NCI-H2171 (cell line): ENCODE data around the gene EXOC4.

ENCODE experiments used
- DNase-seq: peaks from one replicate; lab custom pipeline; 2025; lab: John Stamatoyannopoulos, UW

The EXOC4 gene

GRCh38 chr7:133937786-133938185, 684.9 kb downstream of the EXOC4 start:
- DNase-seq, result no peak

DNA sequence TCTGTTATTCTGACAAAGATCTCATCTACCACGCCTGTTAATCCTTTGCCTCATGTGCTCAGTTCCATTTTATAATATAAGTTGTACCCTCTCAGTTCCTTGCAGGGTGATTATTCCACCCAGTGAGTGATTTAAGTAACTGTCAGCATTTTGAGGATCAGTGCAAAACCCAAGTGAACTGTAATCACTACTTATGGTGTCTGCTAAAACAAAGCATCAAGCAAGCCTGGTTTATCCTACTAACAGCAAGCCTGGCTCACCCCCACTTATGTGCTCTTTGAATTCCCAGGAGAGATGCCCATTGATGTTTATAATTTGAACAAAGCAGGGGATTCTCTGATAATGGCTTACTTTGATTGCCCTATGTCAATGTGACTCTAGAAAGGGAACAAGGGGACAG, 687.5 kb downstream of the EXOC4 start:
- DNase-seq, result no peak

DNA sequence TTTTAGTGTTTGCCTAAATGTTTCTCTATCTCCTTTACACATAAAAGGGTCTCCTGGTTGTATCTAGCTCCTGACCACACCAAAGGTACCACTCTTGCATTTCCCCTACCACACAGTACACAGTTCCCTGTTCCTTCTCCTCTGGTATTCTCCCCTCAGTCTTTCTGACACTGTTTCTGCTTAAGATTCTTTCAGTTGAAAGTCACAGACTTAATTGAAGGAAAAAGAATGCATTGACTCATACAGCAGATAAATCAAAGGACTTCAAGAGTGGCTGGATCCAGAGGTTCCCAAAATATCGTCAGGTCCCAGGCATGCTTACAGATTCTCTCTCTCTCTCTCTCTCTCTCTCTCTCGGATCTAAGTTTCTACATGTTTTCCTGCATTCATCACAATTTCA, 688.6 kb downstream of the EXOC4 start:
- no peak for DNase-seq

- no peak for DNase-seq
Observed at GRCh38 chr7:133945497-133945896, 692.6 kb downstream of the EXOC4 start.

GRCh38 chr7:133947458-133948254, 694.8 kb downstream of the EXOC4 start:
- no peak for DNase-seq

- DNase-seq, result no peak
Observed at GRCh38 chr7:133948588-133948987, 695.7 kb downstream of the EXOC4 start.

- DNase-seq, result no peak
Observed at GRCh38 chr7:133950855-133951254, 698.0 kb downstream of the EXOC4 start.

- no peak for DNase-seq
Observed at GRCh38 chr7:133955208-133955607, 702.3 kb downstream of the EXOC4 start.

DNA sequence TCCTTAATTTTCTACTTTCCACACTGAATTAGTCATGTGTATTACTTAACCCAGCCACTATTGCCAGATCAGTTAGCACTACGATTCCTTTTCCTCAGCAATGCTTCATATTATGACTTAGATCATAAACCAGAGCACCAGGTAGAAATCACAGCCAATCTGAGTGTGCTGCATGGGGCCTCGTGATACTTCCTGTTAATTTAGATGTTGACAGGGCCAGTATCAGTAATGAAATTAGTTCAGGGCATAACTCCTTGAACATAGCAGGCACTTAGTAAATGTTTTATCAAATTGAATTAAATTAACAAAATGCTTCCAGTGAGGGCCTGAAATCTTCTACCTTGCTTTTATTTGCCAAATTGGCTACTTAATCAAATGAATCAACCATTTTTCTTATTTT, 705.0 kb downstream of the EXOC4 start:
- DNase-seq, result no peak

DNA sequence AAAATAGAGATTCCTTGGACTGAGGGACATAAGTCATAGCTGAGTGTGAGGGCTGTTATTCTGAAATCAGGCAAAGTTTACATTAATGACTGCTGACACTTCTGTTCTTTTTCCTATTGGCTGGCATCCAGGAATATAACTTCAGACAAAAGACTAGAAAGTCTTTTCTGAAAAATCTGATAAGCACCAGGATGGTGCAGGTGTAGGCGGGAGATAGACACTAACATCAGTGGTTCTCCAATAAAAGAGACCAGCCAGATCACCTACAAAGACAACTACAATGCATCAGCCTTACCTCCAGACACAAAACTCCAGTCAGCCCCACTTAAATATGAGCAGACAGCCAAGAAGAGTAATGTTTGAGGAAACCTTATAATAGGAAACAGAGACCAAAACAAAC, 705.9 kb downstream of the EXOC4 start:
- no peak for DNase-seq

DNA sequence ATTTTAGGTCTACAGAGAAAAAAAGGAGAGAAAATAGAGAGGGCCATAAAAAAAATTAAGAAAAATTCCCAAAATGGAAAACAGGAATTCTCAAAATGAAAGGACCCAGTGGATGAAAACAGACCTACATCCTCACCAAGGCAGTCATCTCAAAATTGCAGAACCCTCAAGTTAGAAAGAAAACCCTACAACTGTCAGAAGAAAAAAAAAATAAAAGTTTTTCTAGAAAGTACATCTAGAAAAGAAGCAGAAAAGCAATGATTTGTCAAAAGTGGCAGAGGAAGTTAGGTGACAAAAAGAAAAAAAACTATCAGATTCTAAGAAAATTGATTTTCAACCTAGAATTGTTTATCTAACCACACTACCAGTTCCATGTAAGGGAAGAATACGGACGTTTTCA, 706.6 kb downstream of the EXOC4 start:
- DNase-seq, result no peak

DNA sequence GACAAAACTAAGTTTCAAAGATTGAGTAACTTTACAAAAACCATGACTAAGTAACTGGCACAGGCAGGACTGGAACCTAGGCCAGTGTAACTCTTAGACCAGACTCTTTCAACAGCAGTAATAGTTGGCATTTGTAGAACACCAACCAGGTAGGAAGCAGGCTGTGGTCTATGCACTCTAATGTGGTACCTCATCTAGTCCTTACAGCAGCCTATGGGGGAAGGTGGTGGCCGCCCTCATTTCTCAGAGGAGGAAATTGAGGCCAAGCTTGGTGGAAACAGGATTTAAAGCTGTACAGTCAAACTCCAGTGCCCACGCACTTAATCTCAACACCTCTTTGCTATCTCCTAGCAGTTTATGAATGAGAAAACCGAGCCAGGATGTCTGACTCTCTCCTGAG, 708.8 kb downstream of the EXOC4 start:
- DNase-seq, result no peak

DNA sequence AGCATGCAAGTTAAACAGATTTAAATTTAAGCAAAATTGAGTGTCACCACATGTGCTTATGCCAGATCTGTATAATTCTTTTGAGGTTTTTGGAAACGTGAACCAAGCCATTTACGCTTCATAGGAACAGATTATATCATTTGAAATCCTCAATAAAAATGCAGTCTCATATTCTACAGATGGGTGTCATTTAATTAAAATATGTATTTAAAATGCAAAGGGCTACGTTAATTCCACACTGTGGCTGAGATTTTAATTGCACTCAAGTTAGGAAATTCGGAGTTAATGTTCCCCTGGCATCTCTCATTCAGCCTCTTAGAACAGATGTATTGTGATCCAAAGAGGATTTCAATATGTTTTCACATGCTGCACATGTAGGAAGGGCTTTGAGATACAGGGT, 709.8 kb downstream of the EXOC4 start:
- no peak for DNase-seq

- no peak for DNase-seq
Observed at GRCh38 chr7:133963629-133964028, 710.8 kb downstream of the EXOC4 start.

GRCh38 chr7:133971625-133972024, 718.7 kb downstream of the EXOC4 start:
- DNase-seq, result no peak

DNA sequence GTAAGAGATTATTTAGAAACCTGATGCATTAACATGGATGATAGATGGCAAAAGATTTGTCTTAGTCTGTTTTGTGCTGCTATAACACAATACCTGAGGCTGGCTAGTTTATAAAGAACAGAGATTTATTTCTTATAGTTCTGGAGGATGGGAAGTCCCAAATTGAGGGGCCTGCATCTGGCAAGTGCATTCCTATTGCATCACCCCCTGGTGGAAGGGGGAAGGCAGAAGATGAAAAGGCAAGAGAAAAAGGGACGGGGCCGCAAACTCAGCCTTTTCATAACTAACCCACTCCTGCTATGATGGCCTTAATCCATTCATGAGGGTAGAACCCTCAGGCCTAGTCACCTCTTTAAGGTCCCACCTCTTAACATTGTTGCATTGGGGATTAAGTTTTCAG, 720.8 kb downstream of the EXOC4 start:
- DNase-seq, result no peak

GRCh38 chr7:133975130-133975529, 722.3 kb downstream of the EXOC4 start:
- DNase-seq, result no peak

DNA sequence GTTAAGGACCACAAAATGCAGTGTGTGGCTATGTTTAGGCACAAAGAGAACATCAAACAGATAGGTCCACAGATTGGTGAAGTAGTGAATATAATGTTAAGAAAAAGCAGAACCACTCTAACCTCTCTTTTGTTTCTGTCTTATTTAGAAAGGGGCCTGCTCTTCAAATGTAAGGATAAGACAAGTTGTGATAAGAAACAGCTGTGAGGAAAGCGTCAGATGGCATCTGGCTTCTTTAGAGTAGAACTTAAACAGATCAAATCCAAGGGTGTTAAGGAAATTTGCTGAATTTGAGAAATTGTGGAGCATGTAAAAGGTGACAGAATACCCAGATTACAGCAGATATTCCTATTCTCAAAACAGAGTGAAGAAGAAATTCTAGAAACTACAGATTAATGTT, 723.3 kb downstream of the EXOC4 start:
- no peak for DNase-seq

- no peak for DNase-seq
Observed at GRCh38 chr7:133977409-133978274, 724.8 kb downstream of the EXOC4 start.

GRCh38 chr7:133978502-133979295, 725.8 kb downstream of the EXOC4 start:
- no peak for DNase-seq

DNA sequence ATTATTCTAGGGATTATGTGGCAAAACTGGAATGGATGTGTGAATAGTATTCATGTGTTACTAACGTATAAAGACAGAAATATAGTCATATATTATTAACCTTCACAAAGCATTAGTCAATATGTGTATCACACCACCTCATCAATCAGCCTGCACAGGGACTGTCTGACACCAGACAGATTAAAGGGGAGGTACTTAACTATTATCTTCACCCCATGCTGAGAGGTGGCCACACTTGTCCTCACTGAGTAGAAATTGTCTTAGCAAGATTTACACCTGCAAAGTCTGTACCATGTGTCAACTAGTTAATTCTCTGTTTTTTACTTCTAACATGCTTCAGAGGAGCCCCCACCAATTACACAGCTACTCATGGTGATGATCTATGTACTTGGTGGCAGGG, 727.9 kb downstream of the EXOC4 start:
- no peak for DNase-seq

- DNase-seq, result peak; percentile 82
Observed at GRCh38 chr7:133983685-133984419, 731.0 kb downstream of the EXOC4 start.
